ENCODE results near the gene ZNF79. TPM values are rescaled to one million over a fixed set of nuclear protein-coding genes. Genes with fewer than 3 reads are reported as not detected.

Gene ZNF79
- total RNA-seq, 1 donor from 2014 or later, result 8.3 TPM

DNA sequence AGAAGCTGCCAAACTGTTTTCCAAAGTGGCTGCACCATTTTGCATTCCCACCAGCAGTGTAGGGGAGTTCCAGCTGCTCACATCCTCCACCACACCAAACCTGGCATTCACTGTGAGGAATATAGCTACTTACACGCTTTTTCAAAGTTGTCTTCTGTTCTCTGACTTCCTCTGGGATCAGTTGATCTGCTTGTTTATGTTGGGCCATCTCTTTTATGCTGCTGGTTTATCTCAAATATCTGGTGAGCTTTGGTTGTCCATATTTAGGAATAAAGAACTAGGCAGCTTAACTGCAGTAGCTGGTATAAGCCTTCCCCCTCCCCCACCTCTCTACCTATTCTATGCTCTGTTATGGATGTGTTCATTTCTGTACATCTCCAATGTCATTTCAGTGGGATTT is 8.5 kb upstream of the ZNF79 start:
- DNase-seq (no peak), ATAC-seq (no peak)
- no peak overlapping the region for H3K27ac ChIP-seq
- no peaks in the 10 kb centered on the region for H3K9me3 ChIP-seq
- H3K36me3 ChIP-seq, result no peaks in the 10 kb centered on the region
- intact Hi-C loops (cut with DNase I), result no loop called here
- no peaks in the 10 kb centered on the region for H3K27me3 ChIP-seq
- no peaks in the 10 kb centered on the region for H3K4me1 ChIP-seq
- TF ChIP-seq, protein P1, sequence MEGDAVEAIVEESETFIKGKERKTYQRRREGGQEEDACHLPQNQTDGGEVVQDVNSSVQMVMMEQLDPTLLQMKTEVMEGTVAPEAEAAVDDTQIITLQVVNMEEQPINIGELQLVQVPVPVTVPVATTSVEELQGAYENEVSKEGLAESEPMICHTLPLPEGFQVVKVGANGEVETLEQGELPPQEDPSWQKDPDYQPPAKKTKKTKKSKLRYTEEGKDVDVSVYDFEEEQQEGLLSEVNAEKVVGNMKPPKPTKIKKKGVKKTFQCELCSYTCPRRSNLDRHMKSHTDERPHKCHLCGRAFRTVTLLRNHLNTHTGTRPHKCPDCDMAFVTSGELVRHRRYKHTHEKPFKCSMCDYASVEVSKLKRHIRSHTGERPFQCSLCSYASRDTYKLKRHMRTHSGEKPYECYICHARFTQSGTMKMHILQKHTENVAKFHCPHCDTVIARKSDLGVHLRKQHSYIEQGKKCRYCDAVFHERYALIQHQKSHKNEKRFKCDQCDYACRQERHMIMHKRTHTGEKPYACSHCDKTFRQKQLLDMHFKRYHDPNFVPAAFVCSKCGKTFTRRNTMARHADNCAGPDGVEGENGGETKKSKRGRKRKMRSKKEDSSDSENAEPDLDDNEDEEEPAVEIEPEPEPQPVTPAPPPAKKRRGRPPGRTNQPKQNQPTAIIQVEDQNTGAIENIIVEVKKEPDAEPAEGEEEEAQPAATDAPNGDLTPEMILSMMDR (IDR thresholded peaks at IDR 0.05), result no peak
- no peak overlapping the region for H3K4me3 ChIP-seq

DNA sequence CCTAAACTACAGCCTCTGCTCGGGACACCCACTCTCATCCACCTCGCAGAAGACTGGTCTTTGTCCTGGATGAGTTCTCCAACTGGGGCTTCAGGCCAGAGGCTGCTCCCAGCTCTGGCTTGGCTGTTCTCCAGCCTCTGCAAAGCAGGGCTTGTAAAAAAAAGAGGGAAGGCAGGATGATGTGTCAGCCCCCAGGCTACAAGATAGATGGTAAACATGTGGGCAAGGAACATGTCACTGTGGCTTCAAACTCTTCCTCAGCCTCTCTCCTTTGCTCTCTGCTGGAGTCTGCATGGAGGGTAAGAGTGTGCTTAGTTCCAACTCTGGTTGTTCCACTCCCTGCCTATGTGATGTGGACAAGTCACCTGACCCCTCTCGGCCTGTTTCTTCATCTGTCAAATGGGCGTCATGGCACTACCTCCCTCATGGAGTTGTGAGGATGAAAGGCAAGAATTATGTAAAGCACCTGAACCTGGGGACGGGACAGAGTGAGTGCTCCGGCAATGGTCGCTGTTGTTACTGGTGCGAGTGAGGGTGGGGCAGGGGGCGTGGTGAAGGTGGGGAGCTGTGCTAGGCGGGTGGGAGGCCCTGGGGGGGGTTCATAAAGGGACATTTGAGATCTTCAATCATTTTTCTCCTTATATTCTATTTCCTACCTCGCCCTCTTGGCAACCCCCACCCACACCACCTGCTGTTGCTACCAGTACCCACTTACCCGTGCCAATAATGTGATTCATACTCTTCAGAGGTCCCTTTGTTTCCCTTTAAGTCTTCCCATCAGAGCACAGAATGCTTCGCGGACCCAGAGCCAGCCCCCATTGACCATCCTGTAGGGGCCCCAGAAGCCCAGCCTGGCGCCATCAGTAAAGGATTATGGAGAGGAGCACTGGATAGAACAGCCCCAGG is 6.8 kb upstream of the ZNF79 start:
- Histone ChIP-seq H3K4me3 (no peak overlapping the region), H3K9me3 (no peaks in the 10 kb centered on the region), H3K27ac (no peak overlapping the region), H3K27me3 (no peaks in the 10 kb centered on the region), H3K4me1 (peaks cover 4% of the 10 kb centered on the region), H3K36me3 (no peaks in the 10 kb centered on the region)
- no peak for DNase-seq
- peak; percentile 32 for ATAC-seq
- TF ChIP-seq, protein P1 (IDR thresholded peaks at IDR 0.05), result no peak
- intact Hi-C loops (cut with DNase I), result no loop called here

DNA sequence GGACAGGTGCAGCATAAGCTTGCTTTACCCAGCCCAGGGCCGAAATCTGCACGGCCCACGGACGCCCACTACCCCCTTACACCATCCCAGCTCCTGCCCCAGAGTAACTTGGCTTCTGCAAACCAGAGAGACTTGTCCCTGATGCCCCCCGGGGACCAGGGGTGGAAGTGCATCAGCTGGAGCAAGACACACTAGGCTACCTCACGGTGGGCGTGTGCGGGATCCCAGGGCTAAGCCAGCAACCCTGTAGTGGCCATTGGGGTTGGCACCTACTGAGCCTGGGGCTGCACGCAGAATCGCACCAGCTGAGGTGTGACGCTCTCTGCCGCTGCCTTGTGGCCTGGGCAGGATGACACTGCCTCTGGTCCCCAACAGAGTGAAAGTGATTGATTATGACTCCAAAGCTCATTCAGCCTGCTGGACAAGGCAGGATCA is 6.1 kb upstream of the ZNF79 start:
- DNase-seq (peak; percentile 73), ATAC-seq (peak; percentile 75)
- Histone ChIP-seq H3K4me3 (no peak overlapping the region), H3K9me3 (no peaks in the 10 kb centered on the region), H3K27me3 (no peaks in the 10 kb centered on the region), H3K27ac (no peak overlapping the region), H3K36me3 (no peaks in the 10 kb centered on the region), H3K4me1 (peaks cover 10% of the 10 kb centered on the region)
- intact Hi-C loops (cut with DNase I), result no loop called here
- TF ChIP-seq, protein P1 (IDR thresholded peaks at IDR 0.05), result peak; percentile 30

DNA sequence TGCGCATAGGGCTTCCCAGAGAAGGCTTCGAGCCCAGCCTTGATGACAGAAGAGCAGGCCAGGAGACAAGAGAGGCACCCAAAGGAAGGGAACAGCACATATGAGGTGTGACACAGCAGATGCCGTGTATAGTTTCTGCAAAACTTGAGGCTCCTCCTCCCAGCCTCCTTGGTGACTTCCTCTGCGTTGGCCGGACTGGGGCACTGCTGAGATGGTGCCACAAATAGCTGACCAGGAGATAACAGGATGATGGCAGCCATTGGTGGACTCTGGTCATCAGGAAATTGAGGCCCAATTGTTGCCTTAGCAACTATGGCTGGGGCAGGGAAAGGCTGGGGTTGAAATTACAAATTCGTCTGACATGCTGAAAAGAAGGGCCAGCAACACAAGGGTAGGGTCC is 4.8 kb upstream of the ZNF79 start:
- Histone ChIP-seq H3K27ac (no peak overlapping the region), H3K4me1 (peaks cover 11% of the 10 kb centered on the region), H3K27me3 (no peaks in the 10 kb centered on the region), H3K4me3 (no peak overlapping the region), H3K36me3 (no peaks in the 10 kb centered on the region), H3K9me3 (no peaks in the 10 kb centered on the region)
- DNase-seq (no peak), ATAC-seq (no peak)
- TF ChIP-seq, protein P1 (IDR thresholded peaks at IDR 0.05), result no peak
- intact Hi-C loops (cut with DNase I), result no loop called here

DNA sequence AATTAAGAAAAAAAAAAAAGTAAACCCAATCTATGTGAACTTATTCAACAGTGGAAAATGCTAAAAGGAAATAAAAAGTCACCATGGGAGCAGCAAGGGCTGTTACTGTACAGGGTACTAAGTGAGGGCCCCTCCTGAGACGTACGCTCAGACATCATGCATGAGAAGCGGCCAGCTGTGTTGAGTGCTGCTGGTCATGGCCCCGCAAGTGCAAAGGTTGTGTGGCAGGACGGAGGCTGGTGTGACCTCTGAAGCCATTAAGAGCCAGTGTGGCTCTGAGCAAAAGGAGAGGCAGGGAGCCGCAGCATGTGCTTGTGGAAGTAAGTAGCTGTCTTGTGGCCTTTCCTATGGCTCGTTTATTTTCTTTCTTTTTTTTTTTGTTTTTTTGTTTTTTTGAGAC is 3.1 kb upstream of the ZNF79 start:
- intact Hi-C loops (cut with DNase I), result no loop called here
- Histone ChIP-seq H3K4me3 (no peak overlapping the region), H3K9me3 (no peaks in the 10 kb centered on the region), H3K36me3 (no peaks in the 10 kb centered on the region), H3K27ac (no peak overlapping the region), H3K4me1 (peaks cover 23% of the 10 kb centered on the region), H3K27me3 (no peaks in the 10 kb centered on the region)
- ATAC-seq (no peak), DNase-seq (no peak)
- TF ChIP-seq, protein P1 (IDR thresholded peaks at IDR 0.05), result no peak

Measured in upper lobe of right lung (tissue), 1 donor.